AG08395 (cell line): Measurements from ENCODE around the gene AKNAD1.

ENCODE experiments used
- DNase-seq: peaks from one replicate; pipeline ENCODE4 v3.0.0; 2012; ENCODE audit warnings: mixed read lengths, low spot score

The AKNAD1 gene

GRCh38 chr1:108865316-108865910 lies 8.5 kb upstream of the AKNAD1 start:
- DNase-seq = no peak

- no peak for DNase-seq
These were observed 7.1 kb upstream of the AKNAD1 start for GRCh38 chr1:108863984-108864383.

GRCh38 chr1:108862698-108863477 lies 6.0 kb upstream of the AKNAD1 start:
- DNase-seq = no peak

GRCh38 chr1:108862017-108862610 lies 5.2 kb upstream of the AKNAD1 start:
- no peak for DNase-seq

GRCh38 chr1:108861566-108861965 lies 4.7 kb upstream of the AKNAD1 start:
- DNase-seq = no peak

- no peak for DNase-seq
These were observed 3.5 kb upstream of the AKNAD1 start for GRCh38 chr1:108860190-108860907.

GRCh38 chr1:108858230-108858950 lies 1.5 kb upstream of the AKNAD1 start:
- no peak for DNase-seq

- DNase-seq = peak; percentile 46
These were observed 2.5 kb downstream of the AKNAD1 start for GRCh38 chr1:108854221-108855019.

- no peak for DNase-seq
These were observed 4.5 kb downstream of the AKNAD1 start for GRCh38 chr1:108852221-108852975.

- DNase-seq = no peak
These were observed 5.3 kb downstream of the AKNAD1 start for GRCh38 chr1:108851567-108851966.

GRCh38 chr1:108850929-108851328 lies 6.0 kb downstream of the AKNAD1 start:
- no peak for DNase-seq

GRCh38 chr1:108848806-108849205 lies 8.1 kb downstream of the AKNAD1 start:
- DNase-seq = no peak

- DNase-seq = no peak
These were observed 9.4 kb downstream of the AKNAD1 start for GRCh38 chr1:108847494-108847893.

- DNase-seq = no peak
These were observed 10.9 kb downstream of the AKNAD1 start for GRCh38 chr1:108845991-108846390.

- no peak for DNase-seq
These were observed 11.4 kb downstream of the AKNAD1 start for GRCh38 chr1:108845446-108845845.

- no peak for DNase-seq
These were observed 13.3 kb downstream of the AKNAD1 start for GRCh38 chr1:108843390-108844137.

- no peak for DNase-seq
These were observed 14.2 kb downstream of the AKNAD1 start for GRCh38 chr1:108842525-108843181.

GRCh38 chr1:108841703-108842102 lies 15.2 kb downstream of the AKNAD1 start:
- no peak for DNase-seq

- no peak for DNase-seq
These were observed 24.0 kb downstream of the AKNAD1 start for GRCh38 chr1:108832929-108833328.
